Spinal cord (tissue), 10 donors: ENCODE data around the gene BEAN1. TPM values are rescaled to one million over a fixed set of nuclear protein-coding genes. Genes with fewer than 3 reads are reported as not detected.
"Not testable (repeated sequence)": the region's sequence is repeated elsewhere in the genome, so short reads cannot be mapped to it uniquely, and the experiment has no call there.

Source experiments
- DNase-seq, 6 donors: peaks; one replicate each; pipeline versions ENCODE4 v3.0.0 to v3.0.0-alpha.2; 2013 to 2015; ENCODE audit warnings: low spot score in 6 of 6, low read depth in 4 of 6
- H3K27ac ChIP-seq: one replicate; pipeline ENCODE4 v1.5.1; 2013; ENCODE audit warnings: low read depth, low read length, control low read depth
- H3K27me3 ChIP-seq: one replicate; pipeline ENCODE4 v1.6.1; 2013; ENCODE audit warnings: low read length; ENCODE audit not compliant: control insufficient read depth, insufficient read depth
- H3K36me3 ChIP-seq: one replicate; pipeline ENCODE4 v1.6.1; 2013; ENCODE audit warnings: low read length; ENCODE audit not compliant: control insufficient read depth, insufficient read depth
- H3K4me1 ChIP-seq: one replicate; pipeline ENCODE4 v1.6.1; 2013; ENCODE audit warnings: low read length; ENCODE audit not compliant: control insufficient read depth, insufficient read depth
- H3K4me3 ChIP-seq: one replicate; pipeline ENCODE4 v1.5.1; 2013; ENCODE audit warnings: low read depth, low read length, control low read depth
- H3K9me3 ChIP-seq: one replicate; pipeline ENCODE4 v1.6.1; 2013; ENCODE audit warnings: low read length; ENCODE audit not compliant: control insufficient read depth, insufficient read depth
- WGBS: methylation state at CpG from one replicate; pipeline ENCODE4 v1.1.5; 2013; ENCODE audit warnings: missing lambda C conversion rate; ENCODE audit not compliant: insufficient coverage; 5-methylcytosine and 5-hydroxymethylcytosine counted together
- polyA plus RNA-seq, 2 donors: library from polyadenylated mRNA; unstranded; fragments of 120-200 nt; gene quantifications; one replicate each; pipeline ENCODE4 v1.2.1, GENCODE V29; 2013; ENCODE audit not compliant: insufficient read length in 2 of 2
- total RNA-seq, 2 donors: library from RNA; depleted of rRNA in 1 of 2; stranded (reverse); fragments of 120-200 nt in 1 of 2; fragments of >200 nt in 1 of 2; gene quantifications; one replicate each; pipeline versions ENCODE4 v1.2.3 to v1.2.4, GENCODE V29; 2013 to 2014
- donor health status: healthy.

Gene BEAN1
- total and polyA plus RNA-seq, 4 donors = 4.9 to 27.0 (median 15.9) TPM

DNA sequence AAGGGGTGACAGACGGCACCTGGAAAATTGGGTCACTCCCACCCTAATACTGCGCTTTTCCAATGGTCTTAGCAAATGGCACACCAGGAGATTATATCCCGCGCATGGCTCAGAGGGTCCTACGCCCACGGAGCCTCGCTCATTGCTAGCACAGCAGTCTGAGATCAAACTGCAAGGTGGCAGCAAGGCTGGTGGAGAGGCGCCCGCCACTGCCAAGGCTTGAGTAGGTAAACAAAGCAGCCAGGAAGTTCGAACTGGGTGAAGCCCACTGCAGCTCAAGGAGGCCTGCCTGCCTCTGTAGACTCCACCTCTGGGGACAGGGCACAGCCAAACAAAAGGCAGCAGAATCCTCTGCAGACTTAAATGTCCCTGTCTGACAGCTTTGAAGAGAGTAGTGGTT lies 69.1 kb downstream of the BEAN1 start:
- DNase-seq = not testable (repeated sequence)
- H3K36me3 ChIP-seq = peaks cover 18% of the 10 kb centered on the region
- WGBS = 100% methylated on average over 4 of the region's 10 CpGs

DNA sequence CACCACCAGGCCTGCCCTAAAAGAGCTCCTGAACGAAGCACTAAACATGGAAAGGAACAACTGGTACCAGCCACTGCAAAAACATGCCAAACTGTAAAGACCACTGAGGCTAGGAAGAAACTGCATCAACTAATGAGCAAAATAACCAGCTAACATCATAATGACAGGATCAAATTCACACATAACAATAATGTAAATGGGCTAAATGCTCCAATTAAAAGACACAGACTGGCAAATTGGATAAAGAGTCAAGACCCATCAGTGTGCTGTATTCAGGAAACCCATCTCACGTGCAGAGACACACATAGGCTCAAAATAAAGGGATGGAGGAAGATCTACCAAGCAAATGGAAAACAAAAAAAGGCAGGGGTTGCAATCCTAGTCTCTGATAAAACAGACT lies 70.8 kb downstream of the BEAN1 start:
- whole genome bisulfite sequencing = 86% methylated on average over 1 of the region's 2 CpGs
- not testable (repeated sequence) for H3K27me3 ChIP-seq, H3K27ac ChIP-seq, DNase-seq, H3K4me3 ChIP-seq, H3K9me3 ChIP-seq, H3K4me1 ChIP-seq
- H3K36me3 ChIP-seq = peaks cover 14% of the 10 kb centered on the region

More for the DNA sequence above, 69.1 kb downstream of the BEAN1 start:
- H3K27me3 ChIP-seq, H3K4me3 ChIP-seq, H3K4me1 ChIP-seq, H3K9me3 ChIP-seq, H3K27ac ChIP-seq: not testable (repeated sequence)

DNA sequence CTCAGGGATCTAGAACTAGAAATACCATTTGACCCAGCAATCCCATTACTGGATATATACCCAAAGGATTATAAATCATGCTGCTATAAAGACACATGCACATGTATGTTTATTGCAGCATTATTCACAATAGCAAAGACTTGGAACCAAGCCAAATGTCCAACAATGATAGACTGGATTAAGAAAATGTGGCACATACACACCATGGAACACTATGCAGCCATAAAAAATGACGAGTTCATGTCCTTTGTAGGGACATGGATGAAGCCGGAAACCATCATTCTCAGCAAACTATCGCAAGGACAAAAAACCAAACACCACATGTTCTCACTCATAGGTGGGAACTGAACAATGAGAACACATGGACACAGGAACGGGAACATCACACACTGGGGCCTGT lies 74.5 kb downstream of the BEAN1 start:
- not testable (repeated sequence) for H3K9me3 ChIP-seq, H3K4me1 ChIP-seq, H3K36me3 ChIP-seq, H3K27me3 ChIP-seq, H3K4me3 ChIP-seq, DNase-seq, H3K27ac ChIP-seq
- WGBS = no CpG with 5 or more reads among the region's 4 CpGs

DNA sequence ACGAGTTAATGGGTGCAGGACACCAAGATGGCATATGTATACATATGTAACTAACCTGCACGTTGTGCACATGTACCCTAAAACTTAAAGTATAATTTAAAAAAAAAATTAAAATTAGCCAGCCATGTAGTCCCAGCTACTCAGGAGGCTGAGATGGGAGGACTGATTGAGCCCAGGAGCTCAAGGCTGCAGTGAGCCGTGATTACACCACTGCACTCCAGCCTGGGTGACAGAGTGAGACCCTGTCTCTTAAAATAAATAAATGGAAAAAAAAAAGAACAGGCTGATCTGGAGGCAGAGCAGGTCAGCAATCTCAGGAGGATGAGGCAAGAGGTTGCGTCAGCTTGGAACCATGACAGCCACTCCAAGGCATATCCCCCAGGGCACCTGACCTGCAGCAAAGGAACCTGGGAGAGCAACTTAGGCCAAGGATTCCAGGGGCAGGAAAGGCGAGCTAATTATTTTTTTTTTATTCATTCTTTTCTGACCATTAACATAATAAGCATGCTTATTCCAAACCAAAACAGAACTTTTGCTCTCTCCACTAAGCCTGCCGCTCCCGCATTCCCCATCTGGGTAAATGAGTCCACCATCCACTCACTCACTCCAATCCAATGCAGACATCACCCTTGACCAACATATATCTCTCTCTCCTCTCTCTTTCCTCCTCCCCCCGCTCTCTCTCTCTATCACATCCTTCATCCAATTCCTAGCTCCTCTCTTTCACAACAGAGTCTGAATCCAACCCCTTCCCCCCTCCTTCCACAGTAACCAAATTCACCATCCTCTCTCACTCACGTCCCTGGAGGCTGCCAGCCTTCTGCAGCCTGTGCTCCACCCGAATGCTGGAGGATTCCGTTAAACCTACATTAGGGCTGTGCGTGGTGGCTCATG lies 75.2 kb downstream of the BEAN1 start:
- WGBS = 83% methylated on average over 9 of the region's 12 CpGs
- Histone ChIP-seq H3K36me3 (no peaks in the 10 kb centered on the region), H3K27me3 (no peaks in the 10 kb centered on the region), H3K4me3 (no peak overlapping the region), H3K27ac (no peak overlapping the region), H3K9me3 (no peaks in the 10 kb centered on the region), H3K4me1 (no peaks in the 10 kb centered on the region)
- no peak for DNase-seq

DNA sequence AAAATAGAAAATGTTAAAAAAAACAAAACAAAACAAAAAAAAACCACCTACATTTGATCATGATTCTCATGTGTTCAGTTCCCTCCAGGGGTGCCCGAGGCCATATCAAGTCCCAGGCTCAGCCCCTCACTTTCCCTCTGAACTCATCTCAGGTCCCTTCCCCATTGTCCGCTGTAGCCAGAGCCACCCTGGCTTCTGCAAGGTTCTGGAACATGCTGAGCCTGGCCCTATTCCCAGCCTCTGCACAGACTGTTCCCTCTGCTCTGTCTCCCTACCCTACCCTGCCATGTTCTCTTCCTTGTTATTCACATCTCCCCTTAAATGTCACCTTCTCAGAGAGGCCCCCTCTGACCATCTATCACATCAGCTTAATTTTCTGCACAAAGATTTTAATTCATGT lies 75.9 kb downstream of the BEAN1 start:
- H3K27me3 ChIP-seq = no peaks in the 10 kb centered on the region
- 81% methylated on average over 2 of the region's 2 CpGs for WGBS
- H3K4me1 ChIP-seq = no peaks in the 10 kb centered on the region
- peaks cover under 1% of the 10 kb centered on the region for H3K36me3 ChIP-seq
- no peak overlapping the region for H3K27ac ChIP-seq
- no peak for DNase-seq
- no peak overlapping the region for H3K4me3 ChIP-seq
- H3K9me3 ChIP-seq = no peaks in the 10 kb centered on the region

DNA sequence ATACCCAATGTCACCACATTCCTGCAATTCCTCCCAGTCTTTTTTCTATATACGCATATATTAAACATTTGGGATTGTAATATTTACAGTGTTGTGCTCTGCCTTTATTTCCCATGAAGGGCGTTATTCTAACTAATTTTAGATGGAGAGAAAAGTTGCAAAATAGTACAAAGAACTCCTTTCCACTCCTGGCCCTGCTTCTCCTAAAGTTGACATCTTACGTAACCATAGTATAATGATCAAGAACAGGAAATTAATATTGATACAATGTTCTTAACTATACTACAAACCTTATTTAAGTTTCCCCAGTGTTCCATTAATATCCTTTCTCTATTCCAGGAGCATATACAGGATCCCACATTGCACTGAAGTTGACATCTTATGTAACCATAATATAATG lies 76.5 kb downstream of the BEAN1 start:
- Histone ChIP-seq H3K4me3 (no peak overlapping the region), H3K27me3 (no peaks in the 10 kb centered on the region), H3K4me1 (no peaks in the 10 kb centered on the region), H3K36me3 (peaks cover 2% of the 10 kb centered on the region), H3K9me3 (no peaks in the 10 kb centered on the region), H3K27ac (no peak overlapping the region)
- no CpG with 5 or more reads among the region's 3 CpGs for WGBS
- no peak for DNase-seq

DNA sequence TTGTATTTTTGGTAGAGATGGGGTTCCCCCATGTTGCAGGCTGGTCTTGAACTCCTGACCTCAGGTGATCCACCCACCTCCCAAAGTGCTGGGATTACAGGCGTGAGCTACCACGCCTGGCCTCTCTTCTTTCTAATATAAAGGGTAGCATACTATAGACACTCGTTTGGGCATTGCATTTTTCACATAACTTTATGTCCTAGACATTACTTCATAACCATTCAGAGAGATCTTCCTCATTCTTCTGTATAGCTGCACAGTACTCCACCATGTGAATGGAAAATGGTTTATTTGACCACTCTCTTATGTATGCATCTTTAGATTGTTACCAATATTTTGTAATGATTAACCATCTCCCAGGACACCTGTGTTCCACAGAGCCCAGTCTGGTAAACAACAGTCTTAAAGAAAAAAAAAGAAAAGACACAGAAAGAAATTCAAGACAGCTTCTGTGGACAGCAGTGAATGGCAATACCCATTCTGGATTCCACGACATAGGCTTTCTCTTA lies 80.7 kb downstream of the BEAN1 start:
- Histone ChIP-seq H3K9me3 (no peaks in the 10 kb centered on the region), H3K27me3 (no peaks in the 10 kb centered on the region), H3K4me3 (no peak overlapping the region), H3K27ac (no peak overlapping the region), H3K4me1 (peaks cover 30% of the 10 kb centered on the region), H3K36me3 (peaks cover 29% of the 10 kb centered on the region)
- WGBS = 100% methylated on average over 2 of the region's 4 CpGs
- DNase-seq = no peak

DNA sequence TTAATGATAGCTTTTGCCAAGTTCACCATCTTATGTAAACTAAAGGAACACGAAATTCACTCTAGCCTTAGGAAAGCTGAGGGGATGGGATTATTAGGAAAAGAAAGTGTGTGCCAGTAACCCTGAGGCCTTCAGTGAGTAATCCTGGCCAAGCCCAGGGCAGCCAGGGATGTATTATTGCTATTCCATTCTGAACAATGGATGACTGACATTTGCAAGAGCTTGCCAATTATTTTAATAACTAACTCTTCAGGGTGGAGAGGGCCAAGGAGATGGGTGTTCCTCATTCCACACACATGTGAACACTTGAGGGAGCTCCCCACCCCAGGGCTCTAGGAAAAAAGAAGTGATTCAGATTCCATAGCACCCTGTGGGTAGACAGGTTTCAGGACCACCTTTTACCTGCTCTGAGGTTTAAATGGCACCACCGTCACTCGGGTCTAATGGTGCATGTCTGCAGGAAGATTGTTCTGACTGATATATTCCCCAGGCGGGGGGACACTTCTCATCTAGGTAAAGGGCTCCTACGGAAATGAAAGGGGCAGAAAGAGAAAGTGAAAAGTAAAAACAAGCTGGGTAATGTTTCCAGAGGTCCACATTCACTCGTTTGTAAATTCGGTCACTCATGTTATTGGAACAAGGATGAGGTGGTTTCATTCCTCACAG lies 81.3 kb downstream of the BEAN1 start:
- Histone ChIP-seq H3K4me3 (no peak overlapping the region), H3K9me3 (no peaks in the 10 kb centered on the region), H3K27me3 (no peaks in the 10 kb centered on the region), H3K36me3 (peaks cover 31% of the 10 kb centered on the region), H3K27ac (no peak overlapping the region), H3K4me1 (peaks cover 31% of the 10 kb centered on the region)
- 94% methylated on average over 6 of the region's 7 CpGs for whole genome bisulfite sequencing
- DNase-seq = peak in 1 of 6 donors; percentile 53

DNA sequence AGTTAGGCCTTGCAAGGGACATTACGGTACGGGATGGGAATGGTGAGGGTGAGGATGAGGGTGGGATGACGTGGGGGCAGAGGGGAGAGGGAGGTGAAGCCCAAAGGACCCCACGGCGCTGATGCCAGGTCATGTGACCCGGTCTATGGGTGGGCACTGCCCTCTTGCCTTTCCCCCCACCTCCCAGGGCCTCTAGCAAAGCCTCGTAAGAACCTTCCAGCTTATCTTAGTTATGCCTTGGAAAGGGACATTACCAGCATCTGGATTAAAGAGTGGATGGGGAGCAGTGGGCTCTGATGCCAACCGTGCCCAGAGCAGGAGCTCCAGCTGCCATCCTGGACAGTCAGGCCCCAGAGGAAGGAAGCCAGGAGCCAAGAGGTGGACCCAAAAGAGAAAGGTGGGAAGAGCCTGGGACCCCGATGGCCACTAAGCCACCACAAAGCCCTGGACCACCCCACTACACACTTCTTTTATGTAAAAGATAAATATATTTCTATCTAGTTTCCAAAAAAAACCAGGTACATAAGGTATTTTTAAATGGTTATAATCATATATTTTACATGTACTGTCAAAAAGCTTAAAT lies 81.9 kb downstream of the BEAN1 start:
- Histone ChIP-seq H3K9me3 (no peaks in the 10 kb centered on the region), H3K27ac (no peak overlapping the region), H3K4me1 (peaks cover 31% of the 10 kb centered on the region), H3K4me3 (no peak overlapping the region), H3K27me3 (no peaks in the 10 kb centered on the region), H3K36me3 (peaks cover 38% of the 10 kb centered on the region)
- 95% methylated on average over 3 of the region's 9 CpGs for WGBS
- DNase-seq = no peak
